Naive thymus-derived CD8-positive, alpha-beta T cell (primary cell): ENCODE results near the gene PUSL1. TPM values are rescaled to one million over a fixed set of nuclear protein-coding genes. Genes with fewer than 3 reads are reported as not detected.
A peak's percentile ranks its signal among the peaks of the same experiment; 100 is the strongest.

Experiments
- ATAC-seq, 2 donors: fragments of 150-1000 bp; cut with Tn5 transposase in 1 of 2; sonication (Bioruptor Pico), chemical (Tn5 transposase) in 1 of 2; 1 replicate in 1 of 2; 2 replicates in 1 of 2; pipeline ENCODE4 v1.10.0; 2021; ENCODE audit warnings: mild to moderate bottlenecking in 2 of 2, moderate library complexity in 2 of 2
- POLR2A ChIA-PET: fragments of 350-600 bp; sonication (Branson Sonifier 250); formaldehyde crosslinking; loops from one replicate; lab custom pipeline; 2021; ENCODE audit warnings: antibody characterized with exemption; lab: Charles Lee
- DNase-seq, 10 donors: peaks; one replicate each; pipeline versions ENCODE4 v3.0.0 to v3.0.0-alpha.2; 2020 to 2022
- H3K27ac Mint-ChIP-seq, 10 donors: one replicate each; pipeline ENCODE4 v1.8.0; 2020 to 2022; ENCODE audit warnings: mild to moderate bottlenecking in 10 of 10, mixed read lengths in 10 of 10, moderate library complexity in 4 of 10, inconsistent platforms in 1 of 10
- H3K27me3 Mint-ChIP-seq, 5 donors: one replicate each; pipeline ENCODE4 v1.8.0; 2021 to 2022; ENCODE audit warnings: mixed read lengths in 5 of 5
- H3K36me3 Mint-ChIP-seq, 3 donors: one replicate each; pipeline ENCODE4 v1.8.0; 2020 to 2022; ENCODE audit warnings: mixed read lengths in 3 of 3, mild to moderate bottlenecking in 2 of 3, inconsistent platforms in 1 of 3
- H3K4me1 Mint-ChIP-seq, 4 donors: one replicate each; pipeline ENCODE4 v1.8.0; 2021 to 2022; ENCODE audit warnings: mixed read lengths in 4 of 4
- H3K4me3 Mint-ChIP-seq, 10 donors: one replicate each; pipeline ENCODE4 v1.8.0; 2020 to 2022; ENCODE audit warnings: mild to moderate bottlenecking in 10 of 10, mixed read lengths in 10 of 10, moderate library complexity in 6 of 10, inconsistent platforms in 1 of 10
- H3K9me3 Mint-ChIP-seq, 9 donors: one replicate each; pipeline ENCODE4 v1.8.0; 2020 to 2022; ENCODE audit warnings: mixed read lengths in 9 of 9, mild to moderate bottlenecking in 3 of 9, inconsistent platforms in 1 of 9, moderate library complexity in 1 of 9
- polyA plus RNA-seq, 3 donors: library from polyadenylated mRNA; unstranded; fragments of 300-500 nt; fragmentation: Illumina TruSeq; gene quantifications; one replicate each; pipeline ENCODE4 v1.2.3, GENCODE V29; 2021
- total RNA-seq, 8 experiments: library from RNA in 2 of 8; stranded (reverse) in 2 of 8; gene quantifications; one replicate each; pipeline ENCODE4 v1.2.3 and lab custom pipeline; 2021 to 2026

The PUSL1 gene
- total and polyA plus RNA-seq, 5 experiments from 2014 or later = 14.5 to 23.4 (median 18.2) TPM

- Mint-ChIP-seq H3K4me3 (peak overlapping the region in 1 of 10 donors; percentile 34), H3K9me3 (no peaks in the 10 kb centered on the region), H3K27ac (peak overlapping the region in 2 of 10 donors; percentile 2 to 70), H3K4me1 (peaks cover 0 to 3% (median 0%) of the 10 kb centered on the region in 4 donors), H3K27me3 (no peaks in the 10 kb centered on the region), H3K36me3 (no peaks in the 10 kb centered on the region)
- POLR2A ChIA-PET = no interaction called here
- no peak for DNase-seq
- no peak for ATAC-seq
These were observed 32.6 kb downstream of the PUSL1 start for GRCh38 chr1:1340791-1341548.

- H3K9me3 Mint-ChIP-seq = no peaks in the 10 kb centered on the region
- H3K27me3 Mint-ChIP-seq = no peaks in the 10 kb centered on the region
- ATAC-seq (no peak), DNase-seq (no peak)
- H3K27ac Mint-ChIP-seq = peak overlapping the region in 1 of 10 donors; percentile 2
- H3K36me3 Mint-ChIP-seq = no peaks in the 10 kb centered on the region
- H3K4me1 Mint-ChIP-seq = peaks cover 0 to 4% (median 3%) of the 10 kb centered on the region in 4 donors
- POLR2A ChIA-PET = no interaction called here
- H3K4me3 Mint-ChIP-seq = no peak overlapping the region
These were observed 33.2 kb downstream of the PUSL1 start for GRCh38 chr1:1341549-1342021.

- no peak for DNase-seq
- Mint-ChIP-seq H3K27ac (no peak overlapping the region), H3K4me3 (no peak overlapping the region), H3K36me3 (no peaks in the 10 kb centered on the region), H3K4me1 (peaks cover 5 to 9% (median 7%) of the 10 kb centered on the region in 4 donors), H3K27me3 (no peaks in the 10 kb centered on the region), H3K9me3 (no peaks in the 10 kb centered on the region)
- POLR2A ChIA-PET = interaction anchor here (0.5 kb wide), 1 partner anchor 203 kb away, joined by 6 read pairs; no protein-coding TSS in a partner anchor
- ATAC-seq = no peak
These were observed 33.7 kb downstream of the PUSL1 start for GRCh38 chr1:1342061-1342562.

- ATAC-seq (no peak), DNase-seq (no peak)
- peak overlapping the region in 2 of 10 donors; percentile 41 to 53 for H3K27ac Mint-ChIP-seq
- no peaks in the 10 kb centered on the region for H3K27me3 Mint-ChIP-seq
- H3K4me1 Mint-ChIP-seq = peaks cover 9 to 13% (median 11%) of the 10 kb centered on the region in 4 donors
- no peaks in the 10 kb centered on the region for H3K9me3 Mint-ChIP-seq
- POLR2A ChIA-PET = interaction anchor here (0.5 to 0.9 kb wide), 2 partner anchors 32 to 204 kb away, joined by 3 to 6 read pairs; no protein-coding TSS in a partner anchor
- H3K36me3 Mint-ChIP-seq = no peaks in the 10 kb centered on the region
- no peak overlapping the region for H3K4me3 Mint-ChIP-seq
These were observed 34.3 kb downstream of the PUSL1 start for GRCh38 chr1:1342584-1343115.

- Mint-ChIP-seq H3K4me3 (no peak overlapping the region), H3K9me3 (no peaks in the 10 kb centered on the region), H3K4me1 (peaks cover 9 to 19% (median 15%) of the 10 kb centered on the region in 4 donors), H3K27me3 (no peaks in the 10 kb centered on the region), H3K27ac (peak overlapping the region in 1 of 10 donors; percentile 53), H3K36me3 (no peaks in the 10 kb centered on the region)
- no peak for ATAC-seq
- POLR2A ChIA-PET = interaction anchor here (0.6 to 1.2 kb wide), 4 partner anchors 12 to 193 kb away, joined by 3 to 4 read pairs (median 4); no protein-coding TSS in a partner anchor
- DNase-seq = no peak
These were observed 35.5 kb downstream of the PUSL1 start for GRCh38 chr1:1343811-1344421.

- H3K4me3 Mint-ChIP-seq = no peak overlapping the region
- no peak overlapping the region for H3K27ac Mint-ChIP-seq
- no peaks in the 10 kb centered on the region for H3K36me3 Mint-ChIP-seq
- ATAC-seq (no peak), DNase-seq (no peak)
- POLR2A ChIA-PET = no interaction called here
- H3K9me3 Mint-ChIP-seq = no peaks in the 10 kb centered on the region
- peaks cover 9 to 19% (median 15%) of the 10 kb centered on the region in 4 donors for H3K4me1 Mint-ChIP-seq
- H3K27me3 Mint-ChIP-seq = no peaks in the 10 kb centered on the region
These were observed 36.4 kb downstream of the PUSL1 start for GRCh38 chr1:1344655-1345361.

GRCh38 chr1:1345384-1345783 lies 37.0 kb downstream of the PUSL1 start:
- no peak for ATAC-seq
- Mint-ChIP-seq H3K36me3 (no peaks in the 10 kb centered on the region), H3K27me3 (no peaks in the 10 kb centered on the region), H3K4me1 (peaks cover 9 to 19% (median 15%) of the 10 kb centered on the region in 4 donors), H3K4me3 (no peak overlapping the region), H3K9me3 (no peaks in the 10 kb centered on the region), H3K27ac (no peak overlapping the region)
- no peak for DNase-seq
- POLR2A ChIA-PET = no interaction called here

- Mint-ChIP-seq H3K4me1 (peaks cover 9 to 19% (median 15%) of the 10 kb centered on the region in 4 donors), H3K9me3 (no peaks in the 10 kb centered on the region)
These were observed 37.6 kb downstream of the PUSL1 start for GRCh38 chr1:1345860-1346500.

GRCh38 chr1:1346501-1346890 lies 38.1 kb downstream of the PUSL1 start:
- H3K27me3 Mint-ChIP-seq = no peaks in the 10 kb centered on the region
- H3K27ac Mint-ChIP-seq = peak overlapping the region in 1 of 10 donors; percentile 51
- POLR2A ChIA-PET = interaction anchor here (1.0 to 3.2 kb wide), 3 partner anchors 9 to 26 kb away, joined by 3 to 19 read pairs (median 4); no protein-coding TSS in a partner anchor
- H3K4me1 Mint-ChIP-seq = peaks cover 9 to 19% (median 15%) of the 10 kb centered on the region in 4 donors
- no peaks in the 10 kb centered on the region for H3K36me3 Mint-ChIP-seq
- DNase-seq = no peak
- no peak for ATAC-seq
- H3K9me3 Mint-ChIP-seq = no peaks in the 10 kb centered on the region
- H3K4me3 Mint-ChIP-seq = peak overlapping the region in 3 of 10 donors; percentile 10 to 79 (median 70)

More at GRCh38 chr1:1345860-1346500, 37.6 kb downstream of the PUSL1 start:
- POLR2A ChIA-PET = interaction anchor here (1.3 to 3.2 kb wide), 2 partner anchors 8 to 26 kb away, joined by 4 to 19 read pairs; no protein-coding TSS in a partner anchor
- Mint-ChIP-seq H3K27me3 (no peaks in the 10 kb centered on the region), H3K4me3 (no peak overlapping the region), H3K27ac (peak overlapping the region in 3 of 10 donors; percentile 25 to 51 (median 47)), H3K36me3 (no peaks in the 10 kb centered on the region)
- DNase-seq (no peak), ATAC-seq (no peak)

GRCh38 chr1:1347026-1347595 lies 38.7 kb downstream of the PUSL1 start:
- POLR2A ChIA-PET = interaction anchor here (1.0 to 3.2 kb wide), 10 partner anchors 9 to 73 kb away, joined by 3 to 19 read pairs (median 8); partner anchors contain the start of genes AURKAIP1, CCNL2, MRPL20 and MXRA8
- ATAC-seq = no peak
- peaks cover 10 to 23% (median 16%) of the 10 kb centered on the region in 4 donors for H3K4me1 Mint-ChIP-seq
- no peaks in the 10 kb centered on the region for H3K9me3 Mint-ChIP-seq
- no peaks in the 10 kb centered on the region for H3K27me3 Mint-ChIP-seq
- peak overlapping the region; percentile 22 to 82 (median 70) for H3K4me3 Mint-ChIP-seq
- peak overlapping the region in 7 of 10 donors; percentile 5 to 79 (median 43) for H3K27ac Mint-ChIP-seq
- no peak for DNase-seq
- no peaks in the 10 kb centered on the region for H3K36me3 Mint-ChIP-seq
